GM10266 (cell line): ENCODE data around the gene TMEM130.

Experiments
- DNase-seq: peaks from one replicate; pipeline ENCODE4 v3.0.0; 2012; ENCODE audit errors: extremely low spot score
- TF ChIP-seq, protein P1 (sequence below): IDR thresholded peaks from 2 replicates; pipeline ENCODE4 v1.5.1; 2012; ENCODE audit warnings: mild to moderate bottlenecking, low read depth; ENCODE audit not compliant: control insufficient read depth, insufficient read depth; ENCODE audit errors: missing control alignments

Gene TMEM130

DNA sequence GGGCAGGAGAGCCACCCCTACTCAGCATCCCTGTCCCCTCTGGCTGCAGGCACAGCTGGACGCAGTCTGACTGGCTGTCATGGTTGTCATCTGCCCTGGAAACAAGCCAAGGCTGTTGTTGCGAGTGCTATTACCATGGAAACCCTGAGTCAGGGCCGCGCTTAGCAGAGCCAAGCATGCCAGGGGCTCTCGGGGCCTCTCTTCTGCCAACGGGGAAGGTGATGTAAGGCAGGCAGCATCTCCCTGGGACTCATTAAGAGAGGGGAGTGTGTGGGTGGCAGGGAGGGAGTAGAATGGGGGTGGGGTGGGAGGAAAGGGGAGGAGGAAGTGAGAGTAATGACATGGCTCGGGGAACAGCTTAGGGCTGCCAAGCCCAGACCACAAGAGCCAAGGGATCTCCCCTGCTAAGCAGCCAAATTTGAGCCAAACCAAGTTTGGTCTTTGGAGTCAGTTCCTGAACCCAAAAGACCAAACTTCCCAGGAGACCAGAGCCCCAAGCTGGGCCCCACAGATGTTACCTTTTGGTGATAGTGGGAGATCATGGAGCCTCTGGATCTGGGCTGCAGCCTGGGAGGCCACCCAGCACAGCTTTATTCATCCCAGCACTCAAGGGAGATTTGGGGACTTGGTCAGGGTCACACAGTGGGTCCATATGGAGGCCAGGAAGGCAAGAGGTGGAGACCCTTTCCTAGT is 67.6 kb downstream of the TMEM130 start:
- TF ChIP-seq, protein P1, sequence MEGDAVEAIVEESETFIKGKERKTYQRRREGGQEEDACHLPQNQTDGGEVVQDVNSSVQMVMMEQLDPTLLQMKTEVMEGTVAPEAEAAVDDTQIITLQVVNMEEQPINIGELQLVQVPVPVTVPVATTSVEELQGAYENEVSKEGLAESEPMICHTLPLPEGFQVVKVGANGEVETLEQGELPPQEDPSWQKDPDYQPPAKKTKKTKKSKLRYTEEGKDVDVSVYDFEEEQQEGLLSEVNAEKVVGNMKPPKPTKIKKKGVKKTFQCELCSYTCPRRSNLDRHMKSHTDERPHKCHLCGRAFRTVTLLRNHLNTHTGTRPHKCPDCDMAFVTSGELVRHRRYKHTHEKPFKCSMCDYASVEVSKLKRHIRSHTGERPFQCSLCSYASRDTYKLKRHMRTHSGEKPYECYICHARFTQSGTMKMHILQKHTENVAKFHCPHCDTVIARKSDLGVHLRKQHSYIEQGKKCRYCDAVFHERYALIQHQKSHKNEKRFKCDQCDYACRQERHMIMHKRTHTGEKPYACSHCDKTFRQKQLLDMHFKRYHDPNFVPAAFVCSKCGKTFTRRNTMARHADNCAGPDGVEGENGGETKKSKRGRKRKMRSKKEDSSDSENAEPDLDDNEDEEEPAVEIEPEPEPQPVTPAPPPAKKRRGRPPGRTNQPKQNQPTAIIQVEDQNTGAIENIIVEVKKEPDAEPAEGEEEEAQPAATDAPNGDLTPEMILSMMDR = no peak
- peak; percentile 77 for DNase-seq

- TF ChIP-seq, protein P1 = no peak
Measured at GRCh38 chr7:98800996-98801395, 68.8 kb downstream of the TMEM130 start.

DNA sequence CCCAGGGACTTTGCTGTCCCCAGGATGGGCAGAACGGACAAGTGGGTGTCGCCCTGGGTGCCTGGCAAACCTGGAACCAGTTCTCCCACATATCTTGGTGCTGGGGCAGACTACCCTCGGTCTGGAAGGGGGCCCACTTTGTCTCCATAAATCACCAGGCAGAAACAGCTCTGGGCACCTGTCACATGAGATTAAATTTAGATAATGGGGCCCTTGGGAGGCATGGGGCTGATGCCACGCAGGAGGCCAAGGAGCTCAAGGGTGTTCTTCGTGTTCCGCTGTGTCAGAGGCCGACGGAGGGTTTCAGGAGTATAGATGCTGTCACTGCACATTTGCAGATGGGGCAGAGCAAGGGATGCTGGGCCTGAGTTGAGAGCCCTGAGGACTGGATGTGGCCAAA is 72.7 kb downstream of the TMEM130 start:
- no peak for DNase-seq
- TF ChIP-seq, protein P1 = no peak

More at GRCh38 chr7:98800996-98801395, 68.8 kb downstream of the TMEM130 start:
- no peak for DNase-seq
